DOHH2 (cell line): ENCODE results near the gene MRPL10.

Source experiments
- H3F3A ChIP-seq: fragments of 200-600 bp; sonication (generic), shearing (Covaris generic); 2 replicates; pipeline ENCODE4 v1.6.0; 2016; ENCODE audit warnings: antibody characterized with exemption, mild to moderate bottlenecking; ENCODE audit not compliant: control insufficient read depth, insufficient read depth
- H3K27ac ChIP-seq: fragments of 200-600 bp; sonication (generic); 2 replicates; pipeline ENCODE4 v1.5.1; 2014; ENCODE audit warnings: low read depth, mild to moderate bottlenecking, low read length, moderate library complexity
- H3K27me3 ChIP-seq: fragments of 200-600 bp; sonication (generic); 2 replicates; pipeline ENCODE4 v1.6.1; 2014; ENCODE audit warnings: mild to moderate bottlenecking, low read length, mixed read lengths; ENCODE audit not compliant: control insufficient read depth
- H3K36me3 ChIP-seq: fragments of 200-600 bp; sonication (generic); 2 replicates; pipeline ENCODE4 v1.6.1; 2014; ENCODE audit warnings: mild to moderate bottlenecking, low read length, moderate library complexity, mixed read lengths; ENCODE audit not compliant: control insufficient read depth
- H3K4me1 ChIP-seq: fragments of 200-600 bp; sonication (generic); 2 replicates; pipeline ENCODE4 v1.6.1; 2014; ENCODE audit warnings: mild to moderate bottlenecking, low read length, mixed read lengths; ENCODE audit not compliant: control insufficient read depth
- H3K4me2 ChIP-seq: fragments of 200-600 bp; sonication (generic); 2 replicates; pipeline ENCODE4 v1.6.0; 2014; ENCODE audit warnings: mild to moderate bottlenecking, low read length, moderate library complexity
- H3K4me3 ChIP-seq: fragments of 200-600 bp; sonication (generic); 2 replicates; pipeline ENCODE4 v1.5.1; 2014; ENCODE audit warnings: mild to moderate bottlenecking, low read length, mixed read lengths
- H3K79me2 ChIP-seq: fragments of 200-600 bp; sonication (generic); 2 replicates; pipeline ENCODE4 v1.6.1; 2014; ENCODE audit warnings: mild to moderate bottlenecking, low read length, mixed read lengths; ENCODE audit not compliant: control insufficient read depth
- H3K9me2 ChIP-seq: fragments of 200-600 bp; sonication (generic); replicated peaks from 2 replicates; pipeline ENCODE4 v1.6.1; 2014; ENCODE audit warnings: mild to moderate bottlenecking, low read length, mixed read lengths; ENCODE audit not compliant: control insufficient read depth
- H3K9me3 ChIP-seq: fragments of 200-600 bp; sonication (generic); 2 replicates; pipeline ENCODE4 v1.6.1; 2014; ENCODE audit warnings: antibody characterized with exemption, low read length, mixed read lengths; ENCODE audit not compliant: control insufficient read depth, insufficient read depth
- H4K20me1 ChIP-seq: fragments of 200-600 bp; sonication (generic); 2 replicates; pipeline ENCODE4 v1.6.0; 2014; ENCODE audit warnings: low read depth, mild to moderate bottlenecking, antibody characterized with exemption, low read length, moderate library complexity; ENCODE audit not compliant: control insufficient read depth, insufficient read depth
- CTCF ChIP-seq: fragments of 200-600 bp; sonication (generic); IDR thresholded peaks from one replicate; pipeline ENCODE4 v1.5.1; 2014; ENCODE audit warnings: antibody characterized with exemption, mild to moderate bottlenecking, low read depth, low read length; ENCODE audit not compliant: poor library complexity, severe bottlenecking
- EZH2phosphoT487 ChIP-seq: fragments of 200-600 bp; sonication (generic); IDR thresholded peaks from 2 replicates; pipeline ENCODE4 v1.6.1; 2017; ENCODE audit warnings: borderline replicate concordance, mild to moderate bottlenecking, antibody characterized with exemption, low read length, moderate library complexity, mixed read lengths

The MRPL10 gene

DNA sequence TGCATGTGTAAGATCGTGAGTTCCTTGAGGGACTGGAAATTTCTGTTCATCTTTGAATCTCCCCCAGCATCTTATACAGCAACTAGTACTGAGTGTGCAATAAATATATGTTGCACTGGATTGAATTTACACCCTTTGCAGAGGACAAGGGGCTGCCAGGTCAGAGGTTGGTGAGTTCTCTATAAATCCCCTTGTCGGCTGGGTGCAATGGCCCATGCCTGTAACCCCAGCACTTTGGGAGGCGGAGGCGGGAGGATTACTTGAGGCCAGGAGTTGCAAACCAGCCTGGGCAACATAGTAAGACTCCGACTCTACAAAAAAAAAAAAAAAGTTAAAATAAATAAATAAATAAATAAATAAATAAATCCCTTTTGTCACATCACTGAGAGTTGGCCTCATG lies 29.0 kb upstream of the MRPL10 start:
- Histone ChIP-seq H3K4me3 (no peak overlapping the region), H3F3A (no peaks in the 10 kb centered on the region), H3K27me3 (peaks cover 23% of the 10 kb centered on the region), H4K20me1 (no peaks in the 10 kb centered on the region), H3K27ac (no peak overlapping the region), H3K4me2 (no peak overlapping the region), H3K4me1 (no peaks in the 10 kb centered on the region), H3K9me2 (no peaks in the 10 kb centered on the region), H3K9me3 (no peaks in the 10 kb centered on the region), H3K36me3 (no peaks in the 10 kb centered on the region), H3K79me2 (no peaks in the 10 kb centered on the region)
- TF ChIP-seq EZH2phosphoT487: no peak
- no peak for TF ChIP-seq CTCF

GRCh38 chr17:47857551-47858455 lies 26.5 kb upstream of the MRPL10 start:
- H3K4me1 ChIP-seq: no peaks in the 10 kb centered on the region
- no peaks in the 10 kb centered on the region for H4K20me1 ChIP-seq
- no peaks in the 10 kb centered on the region for H3F3A ChIP-seq
- no peak overlapping the region for H3K27ac ChIP-seq
- no peak overlapping the region for H3K4me2 ChIP-seq
- H3K79me2 ChIP-seq: no peaks in the 10 kb centered on the region
- no peak overlapping the region for H3K4me3 ChIP-seq
- TF ChIP-seq CTCF (no peak), EZH2phosphoT487 (no peak)
- no peaks in the 10 kb centered on the region for H3K36me3 ChIP-seq
- H3K9me2 ChIP-seq: no peaks in the 10 kb centered on the region
- H3K9me3 ChIP-seq: no peaks in the 10 kb centered on the region
- H3K27me3 ChIP-seq: peaks cover 49% of the 10 kb centered on the region

- Histone ChIP-seq H3K9me3 (no peaks in the 10 kb centered on the region), H3K9me2 (no peaks in the 10 kb centered on the region), H3K79me2 (no peaks in the 10 kb centered on the region), H3K4me3 (no peak overlapping the region), H3F3A (no peaks in the 10 kb centered on the region), H3K4me2 (no peak overlapping the region), H3K27ac (no peak overlapping the region), H4K20me1 (no peaks in the 10 kb centered on the region), H3K27me3 (peaks cover 59% of the 10 kb centered on the region), H3K4me1 (no peaks in the 10 kb centered on the region), H3K36me3 (no peaks in the 10 kb centered on the region)
- TF ChIP-seq EZH2phosphoT487 (no peak), CTCF (no peak)
These were observed 25.5 kb upstream of the MRPL10 start for GRCh38 chr17:47856830-47857229.
